A673 (cell line): ENCODE results near the gene UBE2Q1. TPM values are rescaled to one million over a fixed set of nuclear protein-coding genes. Genes with fewer than 3 reads are reported as not detected.

Experiments
- Bru-seq: library from RNA; stranded (reverse); fragments of 400-500 nt; gene quantifications from one replicate; lab custom pipeline; 2021; lab: Mats Ljungman, UMichigan
- BruChase-seq, 2 experiments: library from RNA; stranded (reverse); fragments of 400-500 nt; gene quantifications; one replicate each; lab custom pipeline; 2021; lab: Mats Ljungman, UMichigan
- BruUV-seq: library from RNA; stranded (reverse); fragments of 400-500 nt; replicated peaks from 2 replicates; lab custom pipeline; 2021; lab: Mats Ljungman, UMichigan
- CTCF ChIA-PET: fragments of 300-600 bp; sonication (Branson Sonifier 250); formaldehyde crosslinking; loops from one replicate; lab custom pipeline; 2022; ENCODE audit warnings: antibody characterized with exemption; lab: Charles Lee
- POLR2A ChIA-PET: fragments of 300-600 bp; sonication (Branson Sonifier 250); formaldehyde crosslinking; loops from one replicate; lab custom pipeline; 2022; ENCODE audit warnings: antibody characterized with exemption; ENCODE audit not compliant: low non-redundant PET; lab: Charles Lee
- DNase-seq: peaks from one replicate; pipeline ENCODE4 v3.0.0-alpha.2; 2015; ENCODE audit warnings: low spot score
- H3K27ac ChIP-seq: fragments of 200-600 bp; sonication (generic); 2 replicates; pipeline ENCODE4 v1.5.1; 2016; ENCODE audit warnings: mixed run types, low read depth, mild to moderate bottlenecking, mixed read lengths, antibody characterized with exemption, low read length; ENCODE audit not compliant: poor library complexity, severe bottlenecking
- H3K27me3 ChIP-seq: fragments of 200-600 bp; sonication (generic); replicated peaks from 2 replicates; pipeline ENCODE4 v1.6.1; 2017; ENCODE audit warnings: mixed run types, low read depth, mild to moderate bottlenecking, mixed read lengths, antibody characterized with exemption, low read length; ENCODE audit not compliant: insufficient read depth, poor library complexity
- H3K36me3 ChIP-seq: fragments of 200-600 bp; sonication (generic); 2 replicates; pipeline ENCODE4 v1.6.1; 2016; ENCODE audit warnings: mixed run types, mild to moderate bottlenecking, mixed read lengths, antibody characterized with exemption, low read length; ENCODE audit not compliant: insufficient read depth, poor library complexity, severe bottlenecking
- H3K4me1 ChIP-seq: fragments of 200-600 bp; sonication (generic); 2 replicates; pipeline ENCODE4 v1.6.1; 2017; ENCODE audit warnings: mixed run types, mild to moderate bottlenecking, mixed read lengths, antibody characterized with exemption, low read length; ENCODE audit not compliant: insufficient read depth, poor library complexity, severe bottlenecking
- H3K4me3 ChIP-seq: fragments of 200-600 bp; sonication (generic); 2 replicates; pipeline ENCODE4 v1.5.1; 2016; ENCODE audit warnings: low read depth, mixed run types, mild to moderate bottlenecking, mixed read lengths, low read length; ENCODE audit not compliant: poor library complexity, severe bottlenecking
- H3K9me3 ChIP-seq: fragments of 200-600 bp; sonication (generic); 2 replicates; pipeline ENCODE4 v1.6.1; 2016; ENCODE audit warnings: mixed run types, low read depth, mild to moderate bottlenecking, mixed read lengths, antibody characterized with exemption, low read length; ENCODE audit not compliant: poor library complexity, severe bottlenecking
- EZH2 ChIP-seq: fragments of 200-600 bp; sonication (generic); IDR thresholded peaks from 2 replicates; pipeline ENCODE4 v1.6.1; 2017; ENCODE audit warnings: borderline replicate concordance, low read depth, mild to moderate bottlenecking, mixed read lengths, antibody characterized with exemption, low read length; ENCODE audit not compliant: poor library complexity, severe bottlenecking
- intact Hi-C: fragments of 100-400 bp; cut with micrococcal nuclease; formaldehyde crosslinking; loops from one replicate; pipeline ENCODE4 v1.10.0; 2022; ENCODE audit not compliant: unreplicated experiment
- long read RNA-seq: library from polyadenylated mRNA; stranded (forward); transcript quantifications from one replicate; pipeline ENCODE4 v2.0.0, GENCODE V29; 2022
- total RNA-seq: library from RNA; stranded (reverse); gene quantifications from 2 replicates; pipeline ENCODE4 v1.2.3, GENCODE V29; 2021
- TF ChIP-seq, protein P1 (sequence below): fragments of 300-800, 200-600 bp; sonication (generic); conservative IDR thresholded peaks from 2 replicates; pipeline ENCODE4 v1.5.1; 2017; ENCODE audit warnings: low read depth, mild to moderate bottlenecking, antibody characterized with exemption, low read length, moderate library complexity, mixed read lengths

The UBE2Q1 gene
- total RNA-seq (84.5 and 104 TPM in 2 replicates), Bru-seq, nascent RNA (percentile 81 among the genes with signal in this experiment), BruChase-seq, experiment 1, labeled RNA remaining after a 2-hour chase (percentile 84 among the genes with signal in this experiment), BruChase-seq, experiment 2, labeled RNA remaining after a 6-hour chase (percentile 91 among the genes with signal in this experiment)
- long read RNA-seq, transcript UBE2Q1-201 (13 exons, 3,210 nt): major isoform, 90 of 99 reads
- long read RNA-seq, partial matches to known transcripts: 1 of 99 reads
- long read RNA-seq, other reads (novel, unspliced or antisense): 8 of 99 reads

DNA sequence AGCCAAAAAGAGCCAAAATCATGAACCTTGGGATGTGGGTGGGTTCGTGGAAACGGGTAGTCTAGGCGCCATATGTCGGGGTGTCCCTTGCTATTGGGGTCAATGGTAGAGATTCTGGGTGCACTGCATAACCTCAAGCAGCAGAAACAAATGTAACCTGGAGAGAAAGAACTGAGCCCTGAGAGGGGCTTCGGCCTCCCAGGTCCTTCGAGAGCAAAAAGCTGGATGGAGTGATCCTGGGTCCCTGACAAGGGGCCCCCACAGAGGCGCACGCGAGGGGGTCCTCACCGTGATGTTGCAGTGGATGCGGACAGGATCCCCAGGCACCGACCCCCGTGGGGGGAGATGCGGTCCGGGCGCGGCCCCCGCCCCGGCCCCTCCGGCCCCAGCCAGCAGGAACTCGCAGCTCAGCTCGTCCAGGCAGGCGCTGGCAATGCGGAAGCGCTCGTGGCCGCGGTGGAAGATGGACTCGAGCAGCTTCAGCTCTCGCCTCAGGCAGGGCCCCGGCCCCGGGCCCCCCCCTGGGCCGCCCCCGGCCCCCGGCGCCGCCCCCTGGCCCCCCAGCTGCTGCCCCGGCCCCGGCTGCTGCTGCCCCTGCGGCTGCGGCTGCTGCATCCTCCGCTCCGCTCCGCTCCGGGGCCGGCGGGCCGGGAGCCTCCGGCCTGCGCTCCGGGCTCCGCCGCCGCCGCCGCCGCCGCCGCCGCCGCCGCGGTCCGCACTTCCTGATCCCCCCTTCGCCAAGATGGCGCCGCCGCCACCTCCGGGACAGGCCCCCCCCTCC lies at the start of gene UBE2Q1:
Gene UBE2Q1, minus strand, starts transcription at position 724 of the 781 bp plus-strand sequence. Its CDS starts 109 bp downstream, at position 615.
- ChIA-PET CTCF (interaction anchor here (0.6 to 0.9 kb wide), 3 partner anchors 77 to 1136 kb away, joined by 5 to 15 read pairs (median 10); no protein-coding TSS in a partner anchor), POLR2A (no interaction called here)
- DNase-seq: no peak
- intact Hi-C loops: loop anchor here (5.0 to 10.0 kb wide), 4 partner anchors 49 to 504 kb away; partner anchors contain the start of genes ADAR, EFNA4 and ZBTB7B
- TF ChIP-seq EZH2: no peak
- TF ChIP-seq, protein P1, sequence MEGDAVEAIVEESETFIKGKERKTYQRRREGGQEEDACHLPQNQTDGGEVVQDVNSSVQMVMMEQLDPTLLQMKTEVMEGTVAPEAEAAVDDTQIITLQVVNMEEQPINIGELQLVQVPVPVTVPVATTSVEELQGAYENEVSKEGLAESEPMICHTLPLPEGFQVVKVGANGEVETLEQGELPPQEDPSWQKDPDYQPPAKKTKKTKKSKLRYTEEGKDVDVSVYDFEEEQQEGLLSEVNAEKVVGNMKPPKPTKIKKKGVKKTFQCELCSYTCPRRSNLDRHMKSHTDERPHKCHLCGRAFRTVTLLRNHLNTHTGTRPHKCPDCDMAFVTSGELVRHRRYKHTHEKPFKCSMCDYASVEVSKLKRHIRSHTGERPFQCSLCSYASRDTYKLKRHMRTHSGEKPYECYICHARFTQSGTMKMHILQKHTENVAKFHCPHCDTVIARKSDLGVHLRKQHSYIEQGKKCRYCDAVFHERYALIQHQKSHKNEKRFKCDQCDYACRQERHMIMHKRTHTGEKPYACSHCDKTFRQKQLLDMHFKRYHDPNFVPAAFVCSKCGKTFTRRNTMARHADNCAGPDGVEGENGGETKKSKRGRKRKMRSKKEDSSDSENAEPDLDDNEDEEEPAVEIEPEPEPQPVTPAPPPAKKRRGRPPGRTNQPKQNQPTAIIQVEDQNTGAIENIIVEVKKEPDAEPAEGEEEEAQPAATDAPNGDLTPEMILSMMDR: no peak
- Histone ChIP-seq H3K27me3 (no peaks in the 10 kb centered on the region), H3K4me3 (peak within 1 kb of the TSS; percentile 96), H3K4me1 (peaks cover 18% of the 10 kb centered on the region), H3K9me3 (no peaks in the 10 kb centered on the region), H3K36me3 (peaks cover 30% of the 10 kb centered on the region), H3K27ac (peak within 1 kb of the TSS; percentile 85)
- no TSS peak for BruUV-seq

DNA sequence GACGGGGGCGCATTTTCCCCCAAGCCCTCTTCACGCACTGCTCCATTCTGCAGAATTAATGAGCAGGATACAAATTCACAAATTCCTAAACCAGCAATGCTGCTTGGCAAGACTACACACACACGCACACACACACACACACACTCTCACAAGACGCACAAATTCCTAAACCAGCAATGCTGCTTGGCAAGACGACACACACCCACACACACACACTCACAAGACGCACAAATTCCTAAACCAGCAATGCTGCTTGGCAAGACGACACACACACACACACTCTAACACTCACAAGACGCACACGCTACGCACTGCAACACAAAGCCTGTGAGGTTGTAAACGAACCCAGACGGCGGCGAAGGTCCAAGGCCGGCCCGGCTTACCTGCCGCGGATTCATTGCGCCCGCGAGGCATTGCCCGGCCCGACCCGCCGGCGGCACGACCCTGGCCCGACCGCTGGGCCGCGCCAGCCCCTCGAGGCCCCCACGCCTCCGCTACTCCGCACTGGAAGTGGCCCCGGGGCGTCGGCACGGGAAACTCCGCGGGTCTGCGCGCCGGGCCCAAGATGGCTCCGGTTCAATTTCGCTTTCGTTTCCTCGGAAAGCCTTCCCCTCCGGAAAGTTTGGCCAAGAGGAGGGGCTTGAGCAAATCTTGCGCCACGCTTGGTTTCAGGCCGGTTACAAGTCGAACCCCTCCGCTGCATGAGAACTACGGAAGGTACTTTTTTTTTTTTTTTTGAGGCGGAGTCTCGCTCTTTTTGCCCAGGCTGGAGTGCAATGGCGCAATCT lies 49.3 kb upstream of the UBE2Q1 start, which contains the start of gene ADAR:
Gene ADAR, minus strand, starts transcription at position 578 of the 788 bp plus-strand sequence. Its CDS starts 180 bp downstream, at position 398.
- intact Hi-C loops: loop anchor here (5.0 kb wide), 1 partner anchor 51 kb away; the partner anchor contains the start of gene UBE2Q1
- no TSS peak for BruUV-seq

More for the DNA sequence above, 49.3 kb upstream of the UBE2Q1 start, which contains the start of gene ADAR:
- Histone ChIP-seq H3K36me3 (no peaks in the 10 kb centered on the region), H3K27ac (peak within 1 kb of the TSS; percentile 98), H3K9me3 (no peaks in the 10 kb centered on the region), H3K4me1 (peaks cover 23% of the 10 kb centered on the region), H3K27me3 (no peaks in the 10 kb centered on the region), H3K4me3 (peak within 1 kb of the TSS; percentile 91)
- TF ChIP-seq EZH2: no peak
- TF ChIP-seq, protein P1: 0 out of 2 replicates have a peak, but pooled peaks have one; percentile 7
- peak; percentile 98 for DNase-seq
- ChIA-PET CTCF (interaction anchor here (1.0 kb wide), 1 partner anchor 48 kb away, joined by 6 read pairs; no protein-coding TSS in a partner anchor), POLR2A (interaction anchor here (0.6 kb wide), 2 partner anchors 20 to 136 kb away, joined by 3 to 4 read pairs; no protein-coding TSS in a partner anchor)
